ENCODE results near the gene C1GALT1. TPM values are rescaled to one million over a fixed set of nuclear protein-coding genes. Genes with fewer than 3 reads are reported as not detected.

The C1GALT1 gene
- total and polyA plus RNA-seq, 2 donors (not counting 3 experiments of a cell fraction or from before 2014, with no cell fraction given) = 18.3 to 31.1 TPM

DNA sequence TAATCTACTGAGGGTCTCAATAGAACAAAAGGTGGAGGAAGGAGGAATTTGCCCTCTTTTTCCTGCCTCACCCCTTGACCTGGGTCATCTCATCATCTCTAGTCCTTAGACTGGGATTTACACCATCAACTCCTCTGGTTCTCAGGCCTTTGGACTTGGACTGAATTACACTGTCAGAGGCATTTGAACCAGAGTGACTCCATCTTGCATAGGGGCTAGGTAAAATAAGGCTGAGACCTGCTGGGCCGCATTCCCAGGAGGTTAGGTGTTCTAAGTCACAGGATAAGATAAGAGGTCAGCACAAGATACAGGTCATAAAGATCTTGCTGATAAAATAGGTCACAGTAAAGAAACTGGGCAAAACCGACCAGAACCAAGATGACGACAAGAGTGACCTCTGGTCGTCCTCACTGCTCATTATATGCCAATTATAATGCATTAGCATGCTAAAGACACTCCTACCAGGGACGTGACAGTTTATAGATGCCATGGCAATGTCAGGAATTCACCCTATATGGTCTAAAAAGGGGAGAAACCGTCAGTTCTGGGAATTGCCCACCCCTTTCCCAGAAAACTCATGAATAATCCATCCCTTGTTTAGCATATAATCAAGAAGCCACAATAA, 84.0 kb downstream of the C1GALT1 start:
- TF ChIP-seq, protein P1, sequence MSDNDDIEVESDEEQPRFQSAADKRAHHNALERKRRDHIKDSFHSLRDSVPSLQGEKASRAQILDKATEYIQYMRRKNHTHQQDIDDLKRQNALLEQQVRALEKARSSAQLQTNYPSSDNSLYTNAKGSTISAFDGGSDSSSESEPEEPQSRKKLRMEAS (IDR thresholded peaks at IDR 0.05; ENCODE audit: insufficient read depth, insufficient read length) = no peak
- TF ChIP-seq, protein P2, sequence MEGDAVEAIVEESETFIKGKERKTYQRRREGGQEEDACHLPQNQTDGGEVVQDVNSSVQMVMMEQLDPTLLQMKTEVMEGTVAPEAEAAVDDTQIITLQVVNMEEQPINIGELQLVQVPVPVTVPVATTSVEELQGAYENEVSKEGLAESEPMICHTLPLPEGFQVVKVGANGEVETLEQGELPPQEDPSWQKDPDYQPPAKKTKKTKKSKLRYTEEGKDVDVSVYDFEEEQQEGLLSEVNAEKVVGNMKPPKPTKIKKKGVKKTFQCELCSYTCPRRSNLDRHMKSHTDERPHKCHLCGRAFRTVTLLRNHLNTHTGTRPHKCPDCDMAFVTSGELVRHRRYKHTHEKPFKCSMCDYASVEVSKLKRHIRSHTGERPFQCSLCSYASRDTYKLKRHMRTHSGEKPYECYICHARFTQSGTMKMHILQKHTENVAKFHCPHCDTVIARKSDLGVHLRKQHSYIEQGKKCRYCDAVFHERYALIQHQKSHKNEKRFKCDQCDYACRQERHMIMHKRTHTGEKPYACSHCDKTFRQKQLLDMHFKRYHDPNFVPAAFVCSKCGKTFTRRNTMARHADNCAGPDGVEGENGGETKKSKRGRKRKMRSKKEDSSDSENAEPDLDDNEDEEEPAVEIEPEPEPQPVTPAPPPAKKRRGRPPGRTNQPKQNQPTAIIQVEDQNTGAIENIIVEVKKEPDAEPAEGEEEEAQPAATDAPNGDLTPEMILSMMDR (IDR thresholded peaks at IDR 0.05; ENCODE audit: extremely low read depth in 1 of 2, insufficient read depth in 1 of 2, low read depth in 1 of 2, low read length in 2 of 2) = no peak
- TF ChIP-seq GATA2 (IDR thresholded peaks at IDR 0.05; ENCODE audit: insufficient read depth, insufficient read length, low read depth, low read length) (no peak), JUN (IDR thresholded peaks at IDR 0.05; ENCODE audit: borderline replicate concordance, insufficient read depth, insufficient read length, low read depth) (no peak), POLR2AphosphoS5 (IDR thresholded peaks at IDR 0.05; ENCODE audit: insufficient read depth, low read depth, low read length) (no peak), EZH2 (IDR thresholded peaks at IDR 0.05; ENCODE audit: borderline replicate concordance, low read depth, low read length, severe bottlenecking) (no peak), MYC (IDR thresholded peaks at IDR 0.05; ENCODE audit: low read depth, low read length) (no peak), POLR2A (IDR thresholded peaks at IDR 0.05; ENCODE audit: low read depth, low read length) (no peak), FOS (IDR thresholded peaks at IDR 0.05; ENCODE audit: borderline replicate concordance, insufficient read depth, low read length) (no peak)
- no peaks in the 10 kb centered on the region for H3K9me3 ChIP-seq (replicated peaks; ENCODE audit: control insufficient read depth, insufficient read depth, low read length)
- POLR2A ChIA-PET = no interaction called here
- CTCF ChIA-PET = interaction anchor here (1.1 kb wide), 1 partner anchor 23 kb away, joined by 3 read pairs; no protein-coding TSS in a partner anchor
- H3K27me3 ChIP-seq (ENCODE audit: control insufficient read depth in 2 of 2, insufficient read depth in 2 of 2, low read length in 2 of 2) = peaks cover 0 to 2% of the 10 kb centered on the region in 2 experiments
- DNase-seq (ENCODE audit: low read depth, low spot score) = no peak
- no peaks in the 10 kb centered on the region for H3K36me3 ChIP-seq (ENCODE audit: control insufficient read depth in 2 of 2, extremely low read depth in 1 of 2, insufficient read depth in 2 of 2, low read length in 2 of 2)
- FAIRE-seq = no peak
- no peaks in the 10 kb centered on the region for H3K79me2 ChIP-seq (ENCODE audit: control insufficient read depth, insufficient read depth, low read length)
- intact Hi-C loops (cut with micrococcal nuclease) (no loop called here), dilution Hi-C loops (cut with MboI; ENCODE audit: extremely low pct_ligation_motif_present, low sequenced_read_pairs) (no loop called here)
- no peak overlapping the region for H3K9ac ChIP-seq (replicated peaks; ENCODE audit: extremely low read depth, insufficient read depth, low read length)
- H3K4me3 ChIP-seq (replicated peaks in 1 of 3; ENCODE audit: insufficient read depth in 1 of 3, low read depth in 1 of 3, low read length in 3 of 3) = no peak overlapping the region
- H3K9me1 ChIP-seq (replicated peaks; ENCODE audit: control insufficient read depth, extremely low read depth, insufficient read depth, low read length) = no peaks in the 10 kb centered on the region
- BruUV-seq (replicated peaks) = no TSS peak
- no peak overlapping the region for H2AFZ ChIP-seq (ENCODE audit: low read depth, low read length)
- H3K4me1 ChIP-seq (ENCODE audit: control insufficient read depth, extremely low read depth, insufficient read depth, low read length) = no peaks in the 10 kb centered on the region
- no peak overlapping the region for H3K4me2 ChIP-seq (ENCODE audit: insufficient read depth, low read length)
- no peak overlapping the region for H3K27ac ChIP-seq (ENCODE audit: insufficient read depth, low read depth, low read length)
- no peaks in the 10 kb centered on the region for H4K20me1 ChIP-seq (replicated peaks; ENCODE audit: control insufficient read depth, extremely low read depth, insufficient read depth, low read length)

Data from endothelial cell of umbilical vein (primary cell).